HEK293 (cell line): ENCODE results near the gene RBM19.

ENCODE experiments used
- CTCF ChIA-PET: fragments of 350-600 bp; formaldehyde crosslinking; extraction: SDS; loops from one replicate; lab custom pipeline; 2021; ENCODE audit warnings: antibody characterized with exemption; lab: Yijun Ruan, JAX
- POLR2A ChIA-PET: fragments of 300-600 bp; formaldehyde crosslinking; extraction: SDS; loops from one replicate; lab custom pipeline; 2020; ENCODE audit warnings: antibody characterized with exemption, inconsistent platforms; lab: Yijun Ruan, JAX
- H3K27ac ChIP-seq: fragments of 200-500 bp; sonication (Bioruptor generic); 2 replicates; pipeline ENCODE4 v1.5.1; 2014; ENCODE audit warnings: low read depth, low read length, control low read depth, inconsistent platforms; ENCODE audit errors: extremely low read depth
- H3K36me3 ChIP-seq, 2 experiments: fragments of 200-500 bp in 1 of 2; sonication (Bioruptor generic) in 1 of 2; 1 replicate in 1 of 2; 2 replicates in 1 of 2; pipeline ENCODE4 v1.5.1; 2014 to 2017; ENCODE audit warnings: inconsistent platforms in 2 of 2, low read length in 2 of 2; ENCODE audit not compliant: control insufficient read depth in 2 of 2, insufficient read depth in 1 of 2
- H3K4me1 ChIP-seq: fragments of 200-500 bp; sonication (Bioruptor generic); 2 replicates; pipeline ENCODE4 v1.5.1; 2014; ENCODE audit warnings: mild to moderate bottlenecking, low read length, inconsistent platforms; ENCODE audit not compliant: control insufficient read depth, insufficient read depth
- H3K4me3 ChIP-seq: 2 replicates; pipeline ENCODE4 v1.5.1; 2011; ENCODE audit warnings: low read depth, mild to moderate bottlenecking, control low read depth, low read length, moderate library complexity
- H3K9me3 ChIP-seq: fragments of 200-500 bp; sonication (Bioruptor generic); 2 replicates; pipeline ENCODE4 v1.5.1; 2014; ENCODE audit warnings: low read depth, low read length, inconsistent platforms; ENCODE audit not compliant: control insufficient read depth, insufficient read depth
- GLI2 ChIP-seq: fragments of 450-650 bp; formaldehyde crosslinking; IDR thresholded peaks from 2 replicates; pipeline ENCODE4; 2017; ENCODE audit warnings: missing biosample characterization, missing genetic modification characterization, low read depth, borderline replicate concordance
- KLF16 ChIP-seq: fragments of 450-650 bp; formaldehyde crosslinking; IDR thresholded peaks from 2 replicates; pipeline ENCODE4 v1.5.1; 2017; ENCODE audit warnings: missing biosample characterization, missing genetic modification characterization
- KLF8 ChIP-seq: fragments of 450-650 bp; formaldehyde crosslinking; IDR thresholded peaks from 2 replicates; pipeline ENCODE4 v1.5.1; 2016; ENCODE audit warnings: missing biosample characterization, missing genetic modification characterization
- OSR2 ChIP-seq: fragments of 450-650 bp; formaldehyde crosslinking; IDR thresholded peaks from 2 replicates; pipeline ENCODE4 v1.5.1; 2016; ENCODE audit warnings: missing biosample characterization, missing genetic modification characterization
- ZNF114 ChIP-seq: fragments of 450-650 bp; formaldehyde crosslinking; IDR thresholded peaks from 2 replicates; pipeline ENCODE4 v1.5.0; 2017; ENCODE audit warnings: missing biosample characterization, missing genetic modification characterization
- ZNF214 ChIP-seq: fragments of 450-650 bp; formaldehyde crosslinking; IDR thresholded peaks from 2 replicates; pipeline ENCODE4 v1.5.1; 2017; ENCODE audit warnings: missing biosample characterization, mild to moderate bottlenecking, missing genetic modification characterization, borderline replicate concordance
- ZNF292 ChIP-seq: fragments of 450-650 bp; formaldehyde crosslinking; IDR thresholded peaks from 2 replicates; pipeline ENCODE4 v1.5.1; 2016; ENCODE audit warnings: low read depth, missing biosample characterization, missing genetic modification characterization, borderline replicate concordance
- ZNF311 ChIP-seq: fragments of 450-650 bp; formaldehyde crosslinking; IDR thresholded peaks from 2 replicates; pipeline ENCODE4 v1.5.1; 2017; ENCODE audit warnings: missing biosample characterization, missing genetic modification characterization, borderline replicate concordance
- ZNF335 ChIP-seq: fragments of 450-650 bp; formaldehyde crosslinking; conservative IDR thresholded peaks from 2 replicates; pipeline ENCODE4 v1.5.1; 2016; ENCODE audit warnings: missing biosample characterization, missing genetic modification characterization
- ZNF37A ChIP-seq: fragments of 450-650 bp; IDR thresholded peaks from 2 replicates; pipeline ENCODE4 v1.5.1; 2018; ENCODE audit warnings: missing biosample characterization, missing genetic modification characterization
- ZNF514 ChIP-seq: fragments of 450-650 bp; formaldehyde crosslinking; IDR thresholded peaks from 2 replicates; pipeline ENCODE4 v1.5.1; 2016; ENCODE audit warnings: missing biosample characterization, missing genetic modification characterization
- ZNF558 ChIP-seq: fragments of 450-650 bp; formaldehyde crosslinking; IDR thresholded peaks from 2 replicates; pipeline ENCODE4 v1.5.1; 2016; ENCODE audit warnings: missing biosample characterization, missing genetic modification characterization
- ZNF585B ChIP-seq: fragments of 450-650 bp; formaldehyde crosslinking; IDR thresholded peaks from 2 replicates; pipeline ENCODE4 v1.5.1; 2016; ENCODE audit warnings: missing biosample characterization, missing genetic modification characterization
- ZNF596 ChIP-seq: fragments of 450-650 bp; IDR thresholded peaks from 2 replicates; pipeline ENCODE4 v1.5.0; 2018; ENCODE audit warnings: missing biosample characterization, mild to moderate bottlenecking, missing genetic modification characterization, moderate library complexity
- ZNF660 ChIP-seq: fragments of 450-650 bp; IDR thresholded peaks from 2 replicates; pipeline ENCODE4 v1.5.1; 2018; ENCODE audit warnings: missing biosample characterization, mild to moderate bottlenecking, missing genetic modification characterization
- ZNF664 ChIP-seq: fragments of 450-650 bp; formaldehyde crosslinking; IDR thresholded peaks from 2 replicates; pipeline ENCODE4 v1.5.1; 2016; ENCODE audit warnings: missing biosample characterization, missing genetic modification characterization
- ZSCAN30 ChIP-seq: fragments of 450-650 bp; IDR thresholded peaks from 2 replicates; pipeline ENCODE4 v1.5.1; 2018; ENCODE audit warnings: missing biosample characterization, mild to moderate bottlenecking, missing genetic modification characterization, moderate library complexity
- TF ChIP-seq, protein P1 (sequence below): fragments of 450-650 bp; formaldehyde crosslinking; IDR thresholded peaks from 2 replicates; pipeline ENCODE4 v1.5.1; 2016; ENCODE audit warnings: missing biosample characterization, missing genetic modification characterization
- TF ChIP-seq, protein P2 (sequence below): fragments of 450-650 bp; IDR thresholded peaks from 2 replicates; pipeline ENCODE4 v1.5.1; 2018; ENCODE audit warnings: missing biosample characterization, mild to moderate bottlenecking, missing genetic modification characterization
- TF ChIP-seq, protein P3 (sequence below): fragments of 450-650 bp; formaldehyde crosslinking; IDR thresholded peaks from 2 replicates; pipeline ENCODE4 v1.5.1; 2016; ENCODE audit warnings: missing biosample characterization, missing genetic modification characterization
- TF ChIP-seq, protein P4 (sequence below): fragments of 450-650 bp; formaldehyde crosslinking; IDR thresholded peaks from 2 replicates; pipeline ENCODE4 v1.5.1; 2016; ENCODE audit warnings: missing biosample characterization, missing genetic modification characterization
- TF ChIP-seq, protein P5 (sequence below): fragments of 450-650 bp; formaldehyde crosslinking; IDR thresholded peaks from 2 replicates; pipeline ENCODE4 v1.5.1; 2016; ENCODE audit warnings: missing biosample characterization, missing genetic modification characterization

RBM19 gene

DNA sequence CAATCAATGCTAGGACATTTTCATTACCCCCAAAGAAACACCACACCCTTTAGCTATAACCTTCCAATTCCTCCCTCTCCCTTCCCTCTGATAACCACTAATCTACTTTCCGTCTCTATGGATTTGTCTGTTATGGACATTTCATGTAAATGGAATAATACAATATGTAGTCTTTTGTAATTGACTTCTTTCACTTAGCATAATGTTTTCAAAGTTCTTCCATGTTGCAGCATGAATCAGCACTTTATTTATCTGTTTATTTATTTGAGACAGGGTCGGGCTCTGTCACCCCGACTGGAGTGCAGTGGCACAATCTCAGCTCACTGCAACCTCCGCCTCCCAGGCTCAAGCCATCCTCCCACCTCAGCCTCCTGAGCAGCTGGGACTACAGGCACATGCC lies 1.2 kb upstream of the RBM19 start:
- no peak overlapping the region for H3K4me3 ChIP-seq
- ChIA-PET POLR2A (no interaction called here), CTCF (interaction anchor here (1.1 to 2.4 kb wide), 6 partner anchors 9 to 1789 kb away, joined by 4 to 11 read pairs (median 6); no protein-coding TSS in a partner anchor)
- no peaks in the 10 kb centered on the region for H3K4me1 ChIP-seq
- H3K9me3 ChIP-seq, result no peaks in the 10 kb centered on the region
- peaks cover 0 to 14% of the 10 kb centered on the region in 2 experiments; a peak in 1 of 3 replicates for H3K36me3 ChIP-seq
- TF ChIP-seq ZNF514 (no peak), ZNF311 (tag by site-specific recombination) (no peak)
- H3K27ac ChIP-seq, result no peak overlapping the region

DNA sequence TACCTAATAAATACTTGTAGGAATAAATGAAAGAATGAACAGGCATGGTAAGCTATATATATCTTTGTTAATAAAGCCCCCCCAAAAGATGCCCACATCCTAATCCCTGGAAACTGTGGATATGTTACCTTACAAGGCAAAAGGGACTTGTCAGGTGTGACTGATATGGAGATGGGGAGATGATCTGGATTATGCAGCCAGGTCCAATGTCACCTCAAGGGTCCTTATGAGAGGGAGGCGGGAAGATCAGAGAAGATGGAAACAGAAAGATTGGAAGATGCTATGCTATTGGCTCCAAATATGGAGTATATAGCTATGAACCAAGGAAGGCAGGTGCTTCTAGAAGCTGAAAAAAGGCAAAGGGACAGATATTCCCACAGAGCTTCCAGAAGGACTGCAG lies 3.4 kb downstream of the RBM19 start:
- H3K9me3 ChIP-seq, result no peaks in the 10 kb centered on the region
- H3K4me1 ChIP-seq, result no peaks in the 10 kb centered on the region
- H3K36me3 ChIP-seq, result peaks cover 0 to 61% of the 10 kb centered on the region in 2 experiments; a peak in 1 of 3 replicates
- POLR2A ChIA-PET, result no interaction called here
- no peak overlapping the region for H3K27ac ChIP-seq
- CTCF ChIA-PET, result no interaction called here
- H3K4me3 ChIP-seq, result no peak overlapping the region
- TF ChIP-seq ZNF114 (tag by site-specific recombination) (no peak), ZNF664 (tag by site-specific recombination) (no peak), KLF16 (tag by site-specific recombination) (no peak), ZNF335 (tag by site-specific recombination) (no peak), ZNF558 (tag by site-specific recombination) (no peak), OSR2 (no peak), KLF8 (no peak)
- TF ChIP-seq, protein P1, sequence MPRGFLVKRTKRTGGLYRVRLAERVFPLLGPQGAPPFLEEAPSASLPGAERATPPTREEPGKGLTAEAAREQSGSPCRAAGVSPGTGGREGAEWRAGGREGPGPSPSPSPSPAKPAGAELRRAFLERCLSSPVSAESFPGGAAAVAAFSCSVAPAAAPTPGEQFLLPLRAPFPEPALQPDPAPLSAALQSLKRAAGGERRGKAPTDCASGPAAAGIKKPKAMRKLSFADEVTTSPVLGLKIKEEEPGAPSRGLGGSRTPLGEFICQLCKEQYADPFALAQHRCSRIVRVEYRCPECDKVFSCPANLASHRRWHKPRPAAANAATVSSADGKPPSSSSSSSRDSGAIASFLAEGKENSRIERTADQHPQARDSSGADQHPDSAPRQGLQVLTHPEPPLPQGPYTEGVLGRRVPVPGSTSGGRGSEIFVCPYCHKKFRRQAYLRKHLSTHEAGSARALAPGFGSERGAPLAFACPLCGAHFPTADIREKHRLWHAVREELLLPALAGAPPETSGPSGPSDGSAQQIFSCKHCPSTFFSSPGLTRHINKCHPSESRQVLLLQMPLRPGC, result no peak
- TF ChIP-seq, protein P2, sequence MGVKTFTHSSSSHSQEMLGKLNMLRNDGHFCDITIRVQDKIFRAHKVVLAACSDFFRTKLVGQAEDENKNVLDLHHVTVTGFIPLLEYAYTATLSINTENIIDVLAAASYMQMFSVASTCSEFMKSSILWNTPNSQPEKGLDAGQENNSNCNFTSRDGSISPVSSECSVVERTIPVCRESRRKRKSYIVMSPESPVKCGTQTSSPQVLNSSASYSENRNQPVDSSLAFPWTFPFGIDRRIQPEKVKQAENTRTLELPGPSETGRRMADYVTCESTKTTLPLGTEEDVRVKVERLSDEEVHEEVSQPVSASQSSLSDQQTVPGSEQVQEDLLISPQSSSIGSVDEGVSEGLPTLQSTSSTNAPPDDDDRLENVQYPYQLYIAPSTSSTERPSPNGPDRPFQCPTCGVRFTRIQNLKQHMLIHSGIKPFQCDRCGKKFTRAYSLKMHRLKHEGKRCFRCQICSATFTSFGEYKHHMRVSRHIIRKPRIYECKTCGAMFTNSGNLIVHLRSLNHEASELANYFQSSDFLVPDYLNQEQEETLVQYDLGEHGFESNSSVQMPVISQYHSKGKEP, result no peak
- TF ChIP-seq, protein P3, sequence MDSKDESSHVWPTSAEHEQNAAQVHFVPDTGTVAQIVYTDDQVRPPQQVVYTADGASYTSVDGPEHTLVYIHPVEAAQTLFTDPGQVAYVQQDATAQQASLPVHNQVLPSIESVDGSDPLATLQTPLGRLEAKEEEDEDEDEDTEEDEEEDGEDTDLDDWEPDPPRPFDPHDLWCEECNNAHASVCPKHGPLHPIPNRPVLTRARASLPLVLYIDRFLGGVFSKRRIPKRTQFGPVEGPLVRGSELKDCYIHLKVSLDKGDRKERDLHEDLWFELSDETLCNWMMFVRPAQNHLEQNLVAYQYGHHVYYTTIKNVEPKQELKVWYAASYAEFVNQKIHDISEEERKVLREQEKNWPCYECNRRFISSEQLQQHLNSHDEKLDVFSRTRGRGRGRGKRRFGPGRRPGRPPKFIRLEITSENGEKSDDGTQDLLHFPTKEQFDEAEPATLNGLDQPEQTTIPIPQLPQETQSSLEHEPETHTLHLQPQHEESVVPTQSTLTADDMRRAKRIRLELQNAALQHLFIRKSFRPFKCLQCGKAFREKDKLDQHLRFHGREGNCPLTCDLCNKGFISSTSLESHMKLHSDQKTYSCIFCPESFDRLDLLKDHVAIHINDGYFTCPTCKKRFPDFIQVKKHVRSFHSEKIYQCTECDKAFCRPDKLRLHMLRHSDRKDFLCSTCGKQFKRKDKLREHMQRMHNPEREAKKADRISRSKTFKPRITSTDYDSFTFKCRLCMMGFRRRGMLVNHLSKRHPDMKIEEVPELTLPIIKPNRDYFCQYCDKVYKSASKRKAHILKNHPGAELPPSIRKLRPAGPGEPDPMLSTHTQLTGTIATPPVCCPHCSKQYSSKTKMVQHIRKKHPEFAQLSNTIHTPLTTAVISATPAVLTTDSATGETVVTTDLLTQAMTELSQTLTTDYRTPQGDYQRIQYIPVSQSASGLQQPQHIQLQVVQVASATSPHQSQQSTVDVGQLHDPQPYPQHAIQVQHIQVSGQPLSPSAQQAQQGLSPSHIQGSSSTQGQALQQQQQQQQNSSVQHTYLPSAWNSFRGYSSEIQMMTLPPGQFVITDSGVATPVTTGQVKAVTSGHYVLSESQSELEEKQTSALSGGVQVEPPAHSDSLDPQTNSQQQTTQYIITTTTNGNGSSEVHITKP (tag by site-specific recombination), result no peak

DNA sequence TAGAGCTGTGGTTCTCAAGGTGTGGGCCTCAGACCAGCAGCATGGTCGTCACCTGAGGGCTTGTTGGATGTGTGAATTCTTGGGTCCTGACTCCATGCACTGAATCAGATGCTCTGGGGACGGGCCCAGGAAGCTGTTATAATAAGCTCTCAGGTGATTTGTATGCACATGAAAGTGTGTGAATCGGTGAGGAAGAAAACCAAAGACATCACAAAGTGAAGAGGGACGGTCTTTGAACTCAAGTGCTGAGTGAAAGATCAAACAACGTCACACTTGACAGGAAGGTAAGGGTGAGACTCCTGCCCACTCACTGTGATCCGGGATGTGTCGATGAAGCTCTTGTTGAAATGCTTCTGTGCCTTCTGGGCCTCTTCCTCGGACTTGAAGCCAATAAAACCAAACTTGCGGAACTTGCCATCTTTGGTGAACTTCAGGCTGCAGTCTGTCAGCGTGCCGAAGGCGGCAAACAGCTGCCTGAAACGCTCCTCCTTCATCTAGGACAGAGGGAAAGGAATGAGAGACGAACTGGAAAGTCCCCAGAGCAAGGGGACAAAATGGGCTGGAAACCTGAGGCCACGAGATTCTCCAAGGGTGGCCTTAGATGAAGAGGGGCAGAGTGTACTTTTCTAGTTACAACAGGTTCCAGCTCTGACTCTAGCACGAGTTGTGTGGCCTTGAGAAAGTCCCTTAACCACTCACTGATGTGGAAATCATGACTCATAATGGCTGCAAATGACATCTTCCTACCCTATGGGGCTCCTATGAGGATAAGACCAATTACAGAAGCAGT lies 4.0 kb downstream of the RBM19 start:
- POLR2A ChIA-PET, result no interaction called here
- Histone ChIP-seq H3K9me3 (no peaks in the 10 kb centered on the region), H3K36me3 (peaks cover 0 to 64% of the 10 kb centered on the region in 2 experiments; a peak in 1 of 3 replicates), H3K4me3 (no peak overlapping the region), H3K27ac (no peak overlapping the region), H3K4me1 (no peaks in the 10 kb centered on the region)
- CTCF ChIA-PET, result interaction anchor here (0.6 kb wide), 1 partner anchor 54 kb away, joined by 3 read pairs; no protein-coding TSS in a partner anchor
- TF ChIP-seq, protein P4, sequence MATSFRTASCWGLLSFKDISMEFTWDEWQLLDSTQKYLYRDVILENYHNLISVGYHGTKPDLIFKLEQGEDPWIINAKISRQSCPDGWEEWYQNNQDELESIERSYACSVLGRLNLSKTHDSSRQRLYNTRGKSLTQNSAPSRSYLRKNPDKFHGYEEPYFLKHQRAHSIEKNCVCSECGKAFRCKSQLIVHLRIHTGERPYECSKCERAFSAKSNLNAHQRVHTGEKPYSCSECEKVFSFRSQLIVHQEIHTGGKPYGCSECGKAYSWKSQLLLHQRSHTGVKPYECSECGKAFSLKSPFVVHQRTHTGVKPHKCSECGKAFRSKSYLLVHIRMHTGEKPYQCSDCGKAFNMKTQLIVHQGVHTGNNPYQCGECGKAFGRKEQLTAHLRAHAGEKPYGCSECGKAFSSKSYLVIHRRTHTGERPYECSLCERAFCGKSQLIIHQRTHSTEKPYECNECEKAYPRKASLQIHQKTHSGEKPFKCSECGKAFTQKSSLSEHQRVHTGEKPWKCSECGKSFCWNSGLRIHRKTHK (tag by site-specific recombination), result no peak
- TF ChIP-seq ZNF214, result no peak
- TF ChIP-seq ZNF37A (tag by site-specific recombination), result no peak
- TF ChIP-seq ZNF596 (tag by site-specific recombination), result no peak
- TF ChIP-seq GLI2 (tag by site-specific recombination), result no peak
- TF ChIP-seq, protein P5, sequence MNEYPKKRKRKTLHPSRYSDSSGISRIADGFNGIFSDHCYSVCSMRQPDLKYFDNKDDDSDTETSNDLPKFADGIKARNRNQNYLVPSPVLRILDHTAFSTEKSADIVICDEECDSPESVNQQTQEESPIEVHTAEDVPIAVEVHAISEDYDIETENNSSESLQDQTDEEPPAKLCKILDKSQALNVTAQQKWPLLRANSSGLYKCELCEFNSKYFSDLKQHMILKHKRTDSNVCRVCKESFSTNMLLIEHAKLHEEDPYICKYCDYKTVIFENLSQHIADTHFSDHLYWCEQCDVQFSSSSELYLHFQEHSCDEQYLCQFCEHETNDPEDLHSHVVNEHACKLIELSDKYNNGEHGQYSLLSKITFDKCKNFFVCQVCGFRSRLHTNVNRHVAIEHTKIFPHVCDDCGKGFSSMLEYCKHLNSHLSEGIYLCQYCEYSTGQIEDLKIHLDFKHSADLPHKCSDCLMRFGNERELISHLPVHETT, result no peak
- no peak for TF ChIP-seq ZNF292 (tag by site-specific recombination)
- TF ChIP-seq ZSCAN30, result no peak
- no peak for TF ChIP-seq ZNF660 (tag by site-specific recombination)
- TF ChIP-seq ZNF585B, result no peak
